Activated CD8-positive, alpha-beta T cell treated with anti-CD3 and anti-CD28 coated beads, Interleukin-2, amount 10 ng/mL, durations not matched to agents 7 days and 5 days (primary cell): ENCODE measurements around the gene PROK1. TPM values are rescaled to one million over a fixed set of nuclear protein-coding genes. Genes with fewer than 3 reads are reported as not detected.
A peak's percentile ranks its signal among the peaks of the same experiment; 100 is the strongest.

Experiments
- ATAC-seq: fragments of 150-1000 bp; cut with Tn5 transposase; one replicate; pipeline ENCODE4 v1.10.0; 2021; ENCODE audit warnings: moderate library complexity
- CTCF ChIA-PET: fragments of 350-600 bp; sonication (Branson Sonifier 250); formaldehyde crosslinking; loops from one replicate; lab custom pipeline; 2021; ENCODE audit warnings: antibody characterized with exemption; lab: Charles Lee
- POLR2A ChIA-PET: fragments of 350-600 bp; sonication (Branson Sonifier 250); formaldehyde crosslinking; loops from one replicate; lab custom pipeline; 2021; ENCODE audit warnings: antibody characterized with exemption; lab: Charles Lee
- DNase-seq: peaks from one replicate; pipeline ENCODE4 v3.0.0-alpha.2; 2020
- H3K27ac Mint-ChIP-seq: one replicate; pipeline ENCODE4 v1.8.0; 2021; ENCODE audit warnings: mild to moderate bottlenecking, mixed read lengths
- H3K27me3 Mint-ChIP-seq: one replicate; pipeline ENCODE4 v1.8.0; 2021; ENCODE audit warnings: low read depth, mixed read lengths
- H3K36me3 Mint-ChIP-seq: one replicate; pipeline ENCODE4 v1.8.0; 2021; ENCODE audit warnings: low read depth, mixed read lengths
- H3K4me1 Mint-ChIP-seq: one replicate; pipeline ENCODE4 v1.8.0; 2021; ENCODE audit warnings: low read depth, mixed read lengths
- H3K4me3 Mint-ChIP-seq: one replicate; pipeline ENCODE4 v1.8.0; 2021; ENCODE audit warnings: mild to moderate bottlenecking, mixed read lengths
- H3K9me3 Mint-ChIP-seq: one replicate; pipeline ENCODE4 v1.8.0; 2022; ENCODE audit warnings: mixed read lengths; ENCODE audit not compliant: insufficient read depth
- total RNA-seq, 2 experiments: library from RNA; stranded (reverse); gene quantifications; one replicate each; pipeline ENCODE4 v1.2.3, GENCODE V29; 2021

Gene PROK1
- total RNA-seq, 2 experiments from 2014 or later, result not detected

GRCh38 chr1:110418729-110419128 is 32.2 kb upstream of the PROK1 start:
- peaks cover 5% of the 10 kb centered on the region for H3K27me3 Mint-ChIP-seq
- H3K27ac Mint-ChIP-seq, result peak overlapping the region; percentile 32
- ChIA-PET POLR2A (interaction anchor here (0.9 kb wide), 1 partner anchor 80 kb away, joined by 3 read pairs; the partner anchor contains the start of gene RBM15), CTCF (interaction anchor here (2.7 kb wide), 1 partner anchor 77 kb away, joined by 10 read pairs; no protein-coding TSS in a partner anchor)
- DNase-seq (no peak), ATAC-seq (no peak)
- peaks cover 8% of the 10 kb centered on the region for H3K4me1 Mint-ChIP-seq
- H3K9me3 Mint-ChIP-seq, result no peaks in the 10 kb centered on the region
- no peaks in the 10 kb centered on the region for H3K36me3 Mint-ChIP-seq
- no peak overlapping the region for H3K4me3 Mint-ChIP-seq

DNA sequence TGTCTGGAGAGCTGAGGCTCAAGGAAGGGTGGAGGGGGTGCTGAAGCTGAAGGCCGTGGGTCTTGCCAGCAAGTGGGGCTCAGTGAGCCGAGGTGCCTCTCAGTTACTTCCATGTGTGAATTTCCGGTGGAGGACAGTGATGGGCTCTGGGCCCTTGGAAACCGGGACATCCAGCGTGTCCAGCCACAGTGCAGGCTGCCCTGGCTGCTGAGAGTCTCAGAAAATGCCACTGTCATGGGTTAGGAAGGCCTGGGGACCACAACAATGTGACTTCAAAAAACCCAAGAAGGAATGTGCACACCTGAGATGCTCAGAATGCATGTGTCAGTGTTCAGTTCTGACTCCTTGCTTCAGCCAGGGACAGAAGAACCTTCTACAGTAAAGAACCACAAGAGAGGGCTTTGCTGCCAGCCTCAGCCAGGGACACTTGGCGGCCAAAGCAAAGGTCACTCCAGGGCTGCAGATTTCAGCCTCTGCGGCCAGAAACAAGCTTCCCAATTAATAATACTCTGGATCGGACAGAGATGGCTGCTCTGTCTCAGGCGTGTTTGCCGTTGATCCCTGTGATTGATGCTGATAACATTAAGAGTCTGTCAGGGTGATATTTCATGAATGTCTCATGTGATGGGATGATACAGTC is 30.8 kb upstream of the PROK1 start:
- ChIA-PET POLR2A (no interaction called here), CTCF (interaction anchor here (0.9 to 1.0 kb wide), 2 partner anchors 40 to 212 kb away, joined by 3 to 4 read pairs; no protein-coding TSS in a partner anchor)
- ATAC-seq (no peak), DNase-seq (no peak)
- Mint-ChIP-seq H3K9me3 (no peaks in the 10 kb centered on the region), H3K27me3 (peaks cover 9% of the 10 kb centered on the region), H3K27ac (no peak overlapping the region), H3K4me3 (no peak overlapping the region), H3K36me3 (no peaks in the 10 kb centered on the region), H3K4me1 (peaks cover 11% of the 10 kb centered on the region)

DNA sequence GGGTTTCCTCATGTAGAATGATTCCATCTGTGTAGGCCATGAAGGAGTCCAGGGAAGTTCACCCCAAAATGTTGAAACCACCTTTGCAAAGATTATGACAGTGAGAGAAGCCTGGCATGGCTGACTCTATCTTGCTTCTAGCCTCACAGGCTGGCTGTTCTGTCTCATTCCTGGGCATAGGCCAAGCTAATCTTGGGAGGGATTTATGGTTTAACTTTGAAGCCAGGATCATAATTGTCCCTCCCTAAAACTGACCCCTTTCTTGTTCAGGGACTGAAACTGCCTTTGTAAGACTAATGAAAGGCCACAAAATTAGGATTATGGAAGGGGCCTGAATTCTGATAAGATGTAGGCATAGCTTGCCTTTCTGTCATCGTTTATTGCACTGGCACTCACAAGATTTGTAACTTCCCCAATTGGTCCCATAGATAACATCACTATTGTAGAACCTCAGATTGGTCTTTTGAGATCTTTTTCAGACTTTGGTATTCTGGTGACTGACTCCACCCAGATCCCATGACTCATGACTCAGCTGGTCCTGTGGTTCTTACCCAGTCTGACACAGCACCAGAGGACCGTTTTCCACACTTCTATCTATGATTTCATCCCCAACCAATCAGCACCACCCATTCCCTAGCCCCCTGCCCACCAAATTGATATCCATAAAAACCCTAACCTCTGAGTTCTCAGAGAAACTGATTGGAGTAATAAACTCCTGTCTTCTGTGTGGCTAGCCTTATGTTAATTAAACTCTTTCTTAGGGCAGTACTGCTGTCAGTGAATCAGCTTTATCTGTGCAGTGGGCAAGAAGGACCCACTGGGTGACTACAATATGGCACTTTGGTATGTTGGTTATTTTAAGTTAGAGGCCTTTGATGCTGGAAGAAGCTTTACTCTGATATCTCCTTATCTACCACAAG is 29.8 kb upstream of the PROK1 start:
- Mint-ChIP-seq H3K36me3 (no peaks in the 10 kb centered on the region), H3K27ac (no peak overlapping the region), H3K9me3 (no peaks in the 10 kb centered on the region), H3K27me3 (peaks cover 9% of the 10 kb centered on the region), H3K4me3 (no peak overlapping the region), H3K4me1 (peaks cover 11% of the 10 kb centered on the region)
- peak; percentile 47 for ATAC-seq
- no peak for DNase-seq
- ChIA-PET CTCF (interaction anchor here (0.9 to 2.2 kb wide), 5 partner anchors 9 to 345 kb away, joined by 3 to 9 read pairs (median 4); no protein-coding TSS in a partner anchor), POLR2A (no interaction called here)

GRCh38 chr1:110424699-110425611 is 26.0 kb upstream of the PROK1 start:
- Mint-ChIP-seq H3K4me1 (peaks cover 11% of the 10 kb centered on the region), H3K36me3 (no peaks in the 10 kb centered on the region), H3K27me3 (peaks cover 9% of the 10 kb centered on the region), H3K9me3 (no peaks in the 10 kb centered on the region), H3K4me3 (no peak overlapping the region), H3K27ac (no peak overlapping the region)
- DNase-seq, result no peak
- POLR2A ChIA-PET, result no interaction called here
- CTCF ChIA-PET, result interaction anchor here (1.1 to 1.4 kb wide), 2 partner anchors 13 to 71 kb away, joined by 3 to 4 read pairs; no protein-coding TSS in a partner anchor
- ATAC-seq, result no peak

- CTCF ChIA-PET, result interaction anchor here (1.1 to 1.4 kb wide), 2 partner anchors 14 to 70 kb away, joined by 3 to 4 read pairs; no protein-coding TSS in a partner anchor
- no peaks in the 10 kb centered on the region for H3K9me3 Mint-ChIP-seq
- DNase-seq (no peak), ATAC-seq (no peak)
- H3K4me1 Mint-ChIP-seq, result peaks cover 11% of the 10 kb centered on the region
- H3K36me3 Mint-ChIP-seq, result no peaks in the 10 kb centered on the region
- H3K27me3 Mint-ChIP-seq, result peaks cover 14% of the 10 kb centered on the region
- H3K27ac Mint-ChIP-seq, result no peak overlapping the region
- no peak overlapping the region for H3K4me3 Mint-ChIP-seq
- POLR2A ChIA-PET, result no interaction called here
Observed at GRCh38 chr1:110425612-110426152, 25.3 kb upstream of the PROK1 start.

DNA sequence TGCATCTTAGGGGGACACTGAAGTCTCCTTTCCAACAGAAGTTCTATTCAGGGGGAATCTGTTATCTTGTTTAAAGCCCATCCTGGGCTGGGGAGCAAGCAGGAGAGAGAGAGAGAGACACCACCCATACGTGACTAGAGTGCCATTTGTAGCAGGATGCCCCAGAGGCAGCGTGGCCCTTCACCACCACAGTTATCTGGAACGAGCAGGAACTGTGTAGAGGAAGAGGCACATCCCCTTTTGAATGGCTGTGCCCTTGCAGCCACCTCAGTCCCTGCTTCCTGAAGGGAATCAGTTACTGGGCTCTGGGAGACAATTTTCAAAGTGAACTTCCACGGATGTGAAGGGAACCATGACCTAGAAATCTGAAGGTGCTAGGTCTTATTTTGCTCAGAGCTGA is 24.1 kb upstream of the PROK1 start:
- H3K27ac Mint-ChIP-seq, result no peak overlapping the region
- ChIA-PET POLR2A (interaction anchor here (0.6 kb wide), 1 partner anchor 224 kb away, joined by 3 read pairs; no protein-coding TSS in a partner anchor), CTCF (no interaction called here)

GRCh38 chr1:110428946-110429345 is 22.0 kb upstream of the PROK1 start:
- DNase-seq, result no peak
- no peak for ATAC-seq
- no peaks in the 10 kb centered on the region for H3K36me3 Mint-ChIP-seq
- H3K9me3 Mint-ChIP-seq, result no peaks in the 10 kb centered on the region
- ChIA-PET POLR2A (no interaction called here), CTCF (interaction anchor here (1.1 to 1.8 kb wide), 3 partner anchors 16 to 221 kb away, joined by 4 to 9 read pairs (median 6); no protein-coding TSS in a partner anchor)
- H3K4me3 Mint-ChIP-seq, result no peak overlapping the region
- no peak overlapping the region for H3K27ac Mint-ChIP-seq
- peaks cover under 1% of the 10 kb centered on the region for H3K4me1 Mint-ChIP-seq
- H3K27me3 Mint-ChIP-seq, result peaks cover 9% of the 10 kb centered on the region

More for the DNA sequence above, 24.1 kb upstream of the PROK1 start:
- Mint-ChIP-seq H3K4me3 (no peak overlapping the region), H3K27me3 (peaks cover 17% of the 10 kb centered on the region), H3K4me1 (peaks cover 6% of the 10 kb centered on the region), H3K36me3 (no peaks in the 10 kb centered on the region), H3K9me3 (no peaks in the 10 kb centered on the region)
- ATAC-seq (no peak), DNase-seq (no peak)

- H3K4me3 Mint-ChIP-seq, result no peak overlapping the region
- no peaks in the 10 kb centered on the region for H3K9me3 Mint-ChIP-seq
- CTCF ChIA-PET, result interaction anchor here (1.2 to 1.8 kb wide), 3 partner anchors 30 to 223 kb away, joined by 3 to 9 read pairs (median 6); no protein-coding TSS in a partner anchor
- no peak for DNase-seq
- peaks cover 11% of the 10 kb centered on the region for H3K27me3 Mint-ChIP-seq
- no peaks in the 10 kb centered on the region for H3K36me3 Mint-ChIP-seq
- H3K27ac Mint-ChIP-seq, result no peak overlapping the region
- POLR2A ChIA-PET, result interaction anchor here (0.6 kb wide), 1 partner anchor 199 kb away, joined by 3 read pairs; no protein-coding TSS in a partner anchor
- ATAC-seq, result no peak
- no peaks in the 10 kb centered on the region for H3K4me1 Mint-ChIP-seq
Observed at GRCh38 chr1:110430366-110430765, 20.6 kb upstream of the PROK1 start.

DNA sequence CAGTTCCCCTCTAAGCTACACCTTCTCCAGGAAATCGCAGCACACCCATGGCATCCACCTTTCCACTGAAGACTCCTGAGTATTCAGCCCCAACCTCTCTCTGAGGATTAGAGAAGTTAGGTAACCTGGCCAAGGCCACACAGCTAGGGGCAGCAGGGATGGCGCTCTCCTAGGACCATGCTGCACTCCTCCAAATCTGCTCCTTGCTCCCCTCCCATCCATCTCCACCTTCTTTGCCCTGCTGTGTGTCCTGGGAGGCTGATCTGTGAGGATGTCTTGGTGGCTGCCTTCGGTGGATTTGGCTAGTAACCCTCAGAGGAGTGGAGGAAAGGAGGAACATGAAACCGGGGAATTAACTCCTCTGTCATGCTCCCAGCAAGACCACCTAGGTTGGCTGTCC is 20.0 kb upstream of the PROK1 start:
- H3K4me3 Mint-ChIP-seq, result no peak overlapping the region
- H3K36me3 Mint-ChIP-seq, result no peaks in the 10 kb centered on the region
- no peak for DNase-seq
- no peaks in the 10 kb centered on the region for H3K9me3 Mint-ChIP-seq
- H3K4me1 Mint-ChIP-seq, result no peaks in the 10 kb centered on the region
- no peak for ATAC-seq
- CTCF ChIA-PET, result interaction anchor here (1.8 kb wide), 1 partner anchor 29 kb away, joined by 9 read pairs; no protein-coding TSS in a partner anchor
- H3K27me3 Mint-ChIP-seq, result peaks cover 11% of the 10 kb centered on the region
- POLR2A ChIA-PET, result no interaction called here
- H3K27ac Mint-ChIP-seq, result no peak overlapping the region

GRCh38 chr1:110433213-110433612 is 17.7 kb upstream of the PROK1 start:
- ChIA-PET CTCF (interaction anchor here (0.7 to 4.8 kb wide), 3 partner anchors 27 to 373 kb away, joined by 3 to 22 read pairs (median 4); no protein-coding TSS in a partner anchor), POLR2A (no interaction called here)
- H3K4me1 Mint-ChIP-seq, result no peaks in the 10 kb centered on the region
- H3K27me3 Mint-ChIP-seq, result peaks cover 11% of the 10 kb centered on the region
- H3K36me3 Mint-ChIP-seq, result no peaks in the 10 kb centered on the region
- no peaks in the 10 kb centered on the region for H3K9me3 Mint-ChIP-seq
- H3K27ac Mint-ChIP-seq, result no peak overlapping the region
- no peak for ATAC-seq
- no peak overlapping the region for H3K4me3 Mint-ChIP-seq
- DNase-seq, result no peak
